HUES6 (cell line): Measurements from ENCODE around the gene ACSS3.
"Not testable (repeated sequence)": the region's sequence is repeated elsewhere in the genome, so short reads cannot be mapped to it uniquely, and the experiment has no call there.

ENCODE experiments used
- H3K27ac ChIP-seq: 2 replicates; pipeline ENCODE4 v1.7.0; 2013; ENCODE audit warnings: low read depth, mild to moderate bottlenecking, low read length, inconsistent platforms
- H3K27me3 ChIP-seq: 2 replicates; pipeline ENCODE4 v1.6.1; 2013; ENCODE audit warnings: low read length; ENCODE audit not compliant: control insufficient read depth, insufficient read depth
- H3K36me3 ChIP-seq: 2 replicates; pipeline ENCODE4 v1.6.1; 2013; ENCODE audit warnings: low read length; ENCODE audit not compliant: control insufficient read depth, insufficient read depth
- H3K4me1 ChIP-seq: 2 replicates; pipeline ENCODE4 v1.6.1; 2013; ENCODE audit warnings: low read length; ENCODE audit not compliant: control insufficient read depth, insufficient read depth
- H3K4me3 ChIP-seq: 2 replicates; pipeline ENCODE4 v1.5.1; 2013; ENCODE audit warnings: low read depth, low read length
- H3K9ac ChIP-seq: one replicate; pipeline ENCODE4 v1.6.1; 2013; ENCODE audit warnings: mild to moderate bottlenecking, low read length
- H3K9me3 ChIP-seq: 2 replicates; pipeline ENCODE4 v1.6.1; 2013; ENCODE audit warnings: low read depth, low read length; ENCODE audit not compliant: control insufficient read depth, insufficient read depth

ACSS3 gene

DNA sequence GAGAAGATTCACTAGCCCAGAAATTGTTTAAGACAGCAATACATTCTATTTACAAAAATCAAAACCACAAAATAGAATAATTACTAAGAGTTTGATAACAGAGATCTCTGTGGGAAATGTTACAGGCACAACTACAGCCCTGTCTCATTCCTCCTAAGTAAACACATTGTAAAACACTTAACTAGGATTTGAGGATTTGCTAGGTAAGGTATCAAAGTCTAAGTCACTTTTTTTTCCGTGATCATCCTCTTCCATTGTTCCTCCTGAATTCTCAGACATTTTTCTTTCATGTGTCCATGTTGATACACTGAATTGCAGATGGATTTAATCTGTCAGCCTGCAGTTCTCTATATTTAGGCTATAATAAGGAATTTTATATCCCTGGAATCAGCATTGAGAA, 127.5 kb downstream of the ACSS3 start:
- Histone ChIP-seq H3K4me3 (no peak overlapping the region), H3K36me3 (no peaks in the 10 kb centered on the region), H3K27ac (peak overlapping the region; percentile 19; the same call in 1 of the 2 replicates), H3K4me1 (peaks cover 54% of the 10 kb centered on the region), H3K9me3 (no peaks in the 10 kb centered on the region), H3K27me3 (no peaks in the 10 kb centered on the region), H3K9ac (no peak overlapping the region)

GRCh38 chr12:81206429-81206828, 128.6 kb downstream of the ACSS3 start:
- H3K4me3 ChIP-seq = no peak overlapping the region
- H3K9me3 ChIP-seq = no peaks in the 10 kb centered on the region
- no peak overlapping the region for H3K9ac ChIP-seq
- H3K27ac ChIP-seq = no peak overlapping the region
- no peaks in the 10 kb centered on the region for H3K27me3 ChIP-seq
- H3K36me3 ChIP-seq = no peaks in the 10 kb centered on the region
- H3K4me1 ChIP-seq = peaks cover 59% of the 10 kb centered on the region

DNA sequence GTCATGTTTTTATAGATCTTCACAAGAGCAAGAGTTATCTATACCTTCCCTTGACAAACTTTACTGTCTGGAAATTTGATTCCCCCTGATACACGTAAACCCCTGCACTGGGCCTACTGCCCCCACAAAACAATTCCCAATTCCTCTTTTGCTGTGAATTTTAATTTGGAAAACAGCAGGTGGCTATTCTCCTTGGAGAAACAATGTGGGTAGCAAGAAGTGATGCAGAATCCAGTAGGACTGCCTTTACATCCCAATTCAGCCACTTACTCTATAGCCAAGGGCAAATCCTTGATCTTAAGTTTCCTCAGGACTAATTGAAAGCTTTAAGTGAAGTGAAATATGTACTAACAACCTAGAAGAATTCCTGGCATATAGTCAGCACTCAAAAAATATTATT, 129.3 kb downstream of the ACSS3 start:
- Histone ChIP-seq H3K36me3 (no peaks in the 10 kb centered on the region), H3K9me3 (no peaks in the 10 kb centered on the region), H3K27me3 (no peaks in the 10 kb centered on the region), H3K4me1 (peaks cover 66% of the 10 kb centered on the region), H3K4me3 (no peak overlapping the region), H3K9ac (no peak overlapping the region), H3K27ac (no peak overlapping the region)

DNA sequence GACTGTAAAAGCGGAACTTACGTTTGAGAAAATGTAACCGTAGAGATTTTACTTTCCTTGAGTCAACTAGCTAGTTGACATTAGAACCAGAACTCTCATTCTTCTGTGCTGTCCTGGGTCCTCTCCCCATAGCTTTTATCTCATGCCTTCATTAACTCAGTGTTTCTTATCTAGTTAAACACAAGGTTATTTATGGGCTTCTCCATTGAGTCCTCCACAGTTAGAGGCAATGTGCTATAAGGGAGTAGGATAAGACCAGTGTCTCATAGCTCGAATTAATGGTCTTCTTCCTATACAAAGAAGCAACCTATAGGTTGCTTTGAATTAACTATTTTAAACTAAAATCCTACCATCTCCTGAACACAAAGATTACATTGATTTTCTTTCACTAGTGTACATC, 129.8 kb downstream of the ACSS3 start:
- Histone ChIP-seq H3K9me3 (no peaks in the 10 kb centered on the region), H3K27ac (no peak overlapping the region), H3K36me3 (no peaks in the 10 kb centered on the region), H3K27me3 (no peaks in the 10 kb centered on the region), H3K4me3 (no peak overlapping the region), H3K4me1 (peaks cover 66% of the 10 kb centered on the region), H3K9ac (no peak overlapping the region)

- no peak overlapping the region for H3K9ac ChIP-seq
- no peaks in the 10 kb centered on the region for H3K9me3 ChIP-seq
- no peaks in the 10 kb centered on the region for H3K36me3 ChIP-seq
- H3K27me3 ChIP-seq = no peaks in the 10 kb centered on the region
- H3K4me1 ChIP-seq = peaks cover 66% of the 10 kb centered on the region
- H3K27ac ChIP-seq = no peak overlapping the region
- H3K4me3 ChIP-seq = no peak overlapping the region
Observed at GRCh38 chr12:81208187-81208911, 130.5 kb downstream of the ACSS3 start.

DNA sequence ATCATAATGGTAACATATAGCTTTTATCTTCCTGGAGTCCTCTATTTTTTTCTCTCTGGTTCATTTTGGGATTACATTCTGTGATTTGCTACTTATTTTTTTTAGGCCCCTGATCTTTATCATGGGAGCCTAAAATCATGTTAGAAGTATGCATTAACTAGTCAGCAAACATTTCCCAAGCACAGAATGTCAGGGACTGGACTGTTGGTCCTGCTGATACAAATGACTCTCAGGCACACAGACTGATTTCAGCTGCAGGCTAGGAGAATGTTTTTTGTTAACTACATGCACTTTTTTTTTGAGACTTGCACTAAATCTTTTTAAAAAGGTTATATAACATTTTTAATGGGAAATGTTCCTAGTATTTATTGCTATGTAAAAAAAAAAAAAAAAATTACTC, 131.1 kb downstream of the ACSS3 start:
- Histone ChIP-seq H3K27me3 (no peaks in the 10 kb centered on the region), H3K27ac (no peak overlapping the region), H3K4me1 (peaks cover 66% of the 10 kb centered on the region), H3K9ac (no peak overlapping the region), H3K36me3 (no peaks in the 10 kb centered on the region), H3K4me3 (no peak overlapping the region), H3K9me3 (no peaks in the 10 kb centered on the region)

- H3K27ac ChIP-seq, H3K9ac ChIP-seq, H3K4me3 ChIP-seq, H3K27me3 ChIP-seq, H3K36me3 ChIP-seq, H3K9me3 ChIP-seq: not testable (repeated sequence)
- H3K4me1 ChIP-seq = peaks cover 66% of the 10 kb centered on the region
Observed at GRCh38 chr12:81209772-81210225, 131.9 kb downstream of the ACSS3 start.

GRCh38 chr12:81211306-81211705, 133.4 kb downstream of the ACSS3 start:
- Histone ChIP-seq H3K36me3 (no peaks in the 10 kb centered on the region), H3K4me1 (peaks cover 53% of the 10 kb centered on the region), H3K9ac (no peak overlapping the region), H3K9me3 (no peaks in the 10 kb centered on the region), H3K4me3 (no peak overlapping the region), H3K27me3 (no peaks in the 10 kb centered on the region), H3K27ac (no peak overlapping the region)

DNA sequence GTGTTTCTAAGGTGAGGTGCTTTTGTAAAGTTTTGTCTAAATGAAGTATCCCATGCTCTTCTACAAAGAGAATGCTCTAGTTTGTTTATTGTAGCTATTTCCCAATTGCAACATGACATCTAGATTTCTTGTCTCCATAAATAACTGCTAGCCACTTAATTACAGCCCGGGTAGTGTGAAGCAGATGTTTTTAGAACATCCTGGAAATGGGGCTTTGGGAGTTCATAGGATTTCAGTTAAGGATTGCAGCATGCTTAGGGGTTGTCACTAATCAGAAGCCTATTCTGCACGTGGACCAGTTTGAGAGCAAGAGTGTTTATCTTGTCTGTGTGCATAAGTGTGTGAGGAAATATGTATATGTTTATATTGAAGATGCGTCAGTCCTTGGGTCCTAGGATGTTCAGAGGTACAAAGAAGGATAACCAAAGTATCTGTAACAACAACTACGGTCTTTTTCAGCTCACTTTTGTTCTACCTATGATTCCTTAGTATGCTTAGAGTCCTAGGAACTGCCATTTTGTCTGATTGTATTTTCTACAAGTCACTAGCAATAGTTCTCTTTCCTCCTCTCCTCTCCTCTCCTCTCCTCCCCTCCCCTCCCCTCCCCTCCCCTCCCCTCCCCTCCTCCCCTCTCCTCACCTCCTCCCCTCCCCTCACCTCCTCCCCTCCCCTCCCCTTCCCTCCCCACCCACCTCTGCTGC, 135.3 kb downstream of the ACSS3 start:
- Histone ChIP-seq H3K4me3 (no peak overlapping the region), H3K27me3 (no peaks in the 10 kb centered on the region), H3K36me3 (no peaks in the 10 kb centered on the region), H3K4me1 (peaks cover 35% of the 10 kb centered on the region), H3K27ac (no peak overlapping the region), H3K9me3 (no peaks in the 10 kb centered on the region), H3K9ac (no peak overlapping the region)

GRCh38 chr12:81216739-81217138, 138.9 kb downstream of the ACSS3 start:
- Histone ChIP-seq H3K9ac (no peak overlapping the region), H3K27ac (no peak overlapping the region), H3K9me3 (no peaks in the 10 kb centered on the region), H3K4me1 (peaks cover 4% of the 10 kb centered on the region), H3K27me3 (no peaks in the 10 kb centered on the region), H3K4me3 (no peak overlapping the region), H3K36me3 (no peaks in the 10 kb centered on the region)

GRCh38 chr12:81221681-81222080, 143.8 kb downstream of the ACSS3 start:
- no peaks in the 10 kb centered on the region for H3K27me3 ChIP-seq
- no peaks in the 10 kb centered on the region for H3K36me3 ChIP-seq
- H3K9me3 ChIP-seq = no peaks in the 10 kb centered on the region
- H3K4me3 ChIP-seq = no peak overlapping the region
- H3K4me1 ChIP-seq = no peaks in the 10 kb centered on the region
- H3K27ac ChIP-seq = no peak overlapping the region
- no peak overlapping the region for H3K9ac ChIP-seq
